Sigmoid colon (tissue), 7 donors: Measurements from ENCODE around the gene NIPA2. TPM values are rescaled to one million over a fixed set of nuclear protein-coding genes. Genes with fewer than 3 reads are reported as not detected.

Experiments used
- DNase-seq: peaks from one replicate; pipeline ENCODE4 v3.0.0-alpha.2; 2019
- H3K27ac ChIP-seq, 4 donors: fragments of 200-600 bp; sonication (generic); one replicate each; pipeline ENCODE4 v1.5.1; 2016 to 2019; ENCODE audit warnings: mild to moderate bottlenecking in 1 of 4
- H3K27me3 ChIP-seq, 3 donors: fragments of 200-600 bp; sonication (generic); one replicate each; pipeline ENCODE4 v1.5.1; 2019; ENCODE audit warnings: mild to moderate bottlenecking in 1 of 3
- H3K36me3 ChIP-seq, 4 donors: fragments of 200-600 bp; sonication (generic); one replicate each; pipeline ENCODE4 v1.5.1; 2016 to 2019
- H3K4me1 ChIP-seq, 4 donors: fragments of 200-600 bp; sonication (generic); one replicate each; pipeline ENCODE4 v1.5.1; 2017 to 2019
- H3K4me3 ChIP-seq, 4 donors: fragments of 200-600 bp; sonication (generic); one replicate each; pipeline ENCODE4 v1.5.1; 2017 to 2019; ENCODE audit warnings: mild to moderate bottlenecking in 2 of 4, moderate library complexity in 1 of 4
- H3K9me3 ChIP-seq, 4 donors: fragments of 200-600 bp in 3 of 4; sonication (generic) in 3 of 4; one replicate each; pipeline versions ENCODE4 v1.5.1 to v1.6.1; 2013 to 2019
- CTCF ChIP-seq, 4 experiments: fragments of 450-650 bp in 3 of 4; fragments of 200-600 bp in 1 of 4; IDR thresholded peaks; one replicate each; pipeline ENCODE4 v1.5.1; 2016 to 2019; ENCODE audit warnings: antibody characterized with exemption in 4 of 4, mild to moderate bottlenecking in 3 of 4, moderate library complexity in 2 of 4
- EP300 ChIP-seq, 4 donors: sonication (generic); formaldehyde crosslinking; IDR thresholded peaks; one replicate each; pipeline ENCODE4 v1.6.1; 2017; ENCODE audit warnings: antibody characterized with exemption in 4 of 4
- POLR2A ChIP-seq, 2 donors: fragments of 450-650 bp; IDR thresholded peaks; one replicate each; pipeline ENCODE4 v1.6.1; 2016; ENCODE audit warnings: antibody characterized with exemption in 2 of 2, mild to moderate bottlenecking in 2 of 2, moderate library complexity in 2 of 2
- POLR2AphosphoS5 ChIP-seq, 4 donors: sonication (generic); formaldehyde crosslinking; IDR thresholded peaks; one replicate each; pipeline ENCODE4 v1.6.1; 2017; ENCODE audit warnings: antibody characterized with exemption in 4 of 4
- WGBS, 2 donors: extraction: QIAGEN DNeasy Blood & Tissue Kit; methylation state at CpG; one replicate each; pipeline ENCODE4 v1.1.7; 2013; 5-methylcytosine and 5-hydroxymethylcytosine counted together
- intact Hi-C: fragments of 100-400 bp; cut with DNase I; formaldehyde crosslinking; loops from one replicate; pipeline ENCODE4 v1.15.1; 2023
- polyA plus RNA-seq, 3 donors: library from polyadenylated mRNA; stranded (reverse); fragments of 200-250 nt; gene quantifications; one replicate each; pipeline ENCODE4 v1.2.3, GENCODE V29; 2013
- total RNA-seq, 4 donors: library from RNA; depleted of rRNA; stranded (reverse); fragments of >200 nt; gene quantifications; one replicate each; pipeline ENCODE4 v1.1.0, GENCODE V29; 2016
- donor health status: healthy with polysubstance abuse.
- donor health status: Bipolar disorder and iron deficiency.
- donor health status: healthy.

Gene NIPA2
- total and polyA plus RNA-seq, 7 donors, result 15.0 to 47.1 (median 25.5) TPM

- Histone ChIP-seq H3K36me3 (peaks cover 9 to 56% (median 19%) of the 10 kb centered on the region in 4 donors), H3K9me3 (no peaks in the 10 kb centered on the region), H3K4me3 (no peak overlapping the region), H3K4me1 (no peaks in the 10 kb centered on the region), H3K27ac (no peak overlapping the region), H3K27me3 (no peaks in the 10 kb centered on the region)
- 93 to 97% methylated on average over 11 of the region's 11 CpGs for WGBS, 2 donors
- DNase-seq, result no peak
- intact Hi-C loops, result no loop called here
- TF ChIP-seq POLR2A (IDR thresholded peaks at IDR 0.05), result no peak
- no peak for TF ChIP-seq EP300 (IDR thresholded peaks at IDR 0.05)
- TF ChIP-seq POLR2AphosphoS5 (IDR thresholded peaks at IDR 0.05), result no peak
- TF ChIP-seq CTCF (IDR thresholded peaks at IDR 0.05), result no peak
Observed at GRCh38 chr15:22890296-22890695, 51.8 kb downstream of the NIPA2 start.

- Histone ChIP-seq H3K4me1 (no peaks in the 10 kb centered on the region), H3K36me3 (peaks cover 9 to 68% (median 19%) of the 10 kb centered on the region in 4 donors), H3K4me3 (no peak overlapping the region), H3K27ac (no peak overlapping the region), H3K27me3 (no peaks in the 10 kb centered on the region), H3K9me3 (no peaks in the 10 kb centered on the region)
- WGBS, 2 donors, result 90 to 92% methylated on average over 33 of the region's 33 CpGs
- TF ChIP-seq EP300 (IDR thresholded peaks at IDR 0.05), result no peak
- TF ChIP-seq CTCF (IDR thresholded peaks at IDR 0.05), result no peak
- no peak for TF ChIP-seq POLR2A (IDR thresholded peaks at IDR 0.05)
- TF ChIP-seq POLR2AphosphoS5 (IDR thresholded peaks at IDR 0.05), result no peak
- DNase-seq, result no peak
- intact Hi-C loops, result no loop called here
Observed at GRCh38 chr15:22891426-22892210, 53.2 kb downstream of the NIPA2 start.

GRCh38 chr15:22892333-22892732 is 53.9 kb downstream of the NIPA2 start:
- no peak overlapping the region for H3K4me3 ChIP-seq
- WGBS, 2 donors, result 92 to 96% methylated on average over 9 of the region's 9 CpGs
- H3K36me3 ChIP-seq, result peaks cover 9 to 68% (median 19%) of the 10 kb centered on the region in 4 donors
- no peaks in the 10 kb centered on the region for H3K27me3 ChIP-seq
- no peaks in the 10 kb centered on the region for H3K4me1 ChIP-seq
- intact Hi-C loops, result no loop called here
- TF ChIP-seq POLR2AphosphoS5 (IDR thresholded peaks at IDR 0.05), result no peak
- no peak for TF ChIP-seq CTCF (IDR thresholded peaks at IDR 0.05)
- no peak for TF ChIP-seq POLR2A (IDR thresholded peaks at IDR 0.05)
- TF ChIP-seq EP300 (IDR thresholded peaks at IDR 0.05), result no peak
- H3K9me3 ChIP-seq, result no peaks in the 10 kb centered on the region
- no peak overlapping the region for H3K27ac ChIP-seq
- no peak for DNase-seq

- Histone ChIP-seq H3K4me1 (no peaks in the 10 kb centered on the region), H3K27ac (no peak overlapping the region), H3K9me3 (no peaks in the 10 kb centered on the region), H3K4me3 (no peak overlapping the region), H3K27me3 (no peaks in the 10 kb centered on the region), H3K36me3 (peaks cover 13 to 67% (median 19%) of the 10 kb centered on the region in 4 donors)
- TF ChIP-seq POLR2AphosphoS5 (IDR thresholded peaks at IDR 0.05), result no peak
- TF ChIP-seq CTCF (IDR thresholded peaks at IDR 0.05), result no peak
- TF ChIP-seq POLR2A (IDR thresholded peaks at IDR 0.05), result no peak
- no peak for TF ChIP-seq EP300 (IDR thresholded peaks at IDR 0.05)
- 93 to 96% methylated on average over 17 of the region's 17 CpGs for WGBS, 2 donors
- DNase-seq, result no peak
- intact Hi-C loops, result no loop called here
Observed at GRCh38 chr15:22893081-22893480, 54.6 kb downstream of the NIPA2 start.
